ENCODE measurements around the gene ACOT13.
"Not testable (repeated sequence)": the region's sequence is repeated elsewhere in the genome, so short reads cannot be mapped to it uniquely, and the experiment has no call there.

The ACOT13 gene

GRCh38 chr6:24692848-24693592 is 26.1 kb downstream of the ACOT13 start:
- H3K27ac ChIP-seq (ENCODE audit: low read length, poor library complexity, severe bottlenecking) = no peak overlapping the region
- H3K4me1 ChIP-seq (ENCODE audit: control insufficient read depth, insufficient read depth, low read depth, low read length) = no peaks in the 10 kb centered on the region
- no peak overlapping the region for H4K91ac ChIP-seq (ENCODE audit: low read length)
- no peak overlapping the region for H3K18ac ChIP-seq (ENCODE audit: low read depth in 1 of 2, low read length in 2 of 2)
- H3K36me3 ChIP-seq (ENCODE audit: control insufficient read depth in 1 of 2, insufficient read depth in 2 of 2, low read depth in 1 of 2, low read length in 2 of 2) = peaks cover 0 to 7% of the 10 kb centered on the region in 2 experiments
- H2AK5ac ChIP-seq (ENCODE audit: low read length, severe bottlenecking) = no peak overlapping the region
- WGBS = 83% methylated on average over 1 of the region's 2 CpGs
- H3K27me3 ChIP-seq (ENCODE audit: control insufficient read depth in 1 of 2, insufficient read depth in 1 of 2, low read length in 2 of 2) = no peaks in the 10 kb centered on the region
- DNase-seq = no peak
- H2BK120ac ChIP-seq (ENCODE audit: low read depth, low read length) = no peak overlapping the region
- no peak overlapping the region for H2AFZ ChIP-seq (ENCODE audit: low read depth, low read length)
- H3K79me1 ChIP-seq (replicated peaks; ENCODE audit: low read length, poor library complexity, severe bottlenecking) = peaks cover 3% of the 10 kb centered on the region
- H3K4me3 ChIP-seq (ENCODE audit: insufficient read depth in 1 of 2, low read depth in 1 of 2, low read length in 2 of 2) = no peak overlapping the region
- no peak overlapping the region for H4K8ac ChIP-seq (ENCODE audit: low read length)
- peak overlapping the region in 1 of 2 experiments; percentile 33 for H2BK12ac ChIP-seq (ENCODE audit: low read length in 2 of 2)
- H3K9ac ChIP-seq (ENCODE audit: low read length) = no peak overlapping the region
- no peak overlapping the region for H3K4ac ChIP-seq (ENCODE audit: low read depth in 1 of 2, low read length in 2 of 2)
- H3K14ac ChIP-seq (ENCODE audit: low read length in 2 of 2) = no peak overlapping the region
- no peak overlapping the region for H2BK5ac ChIP-seq (ENCODE audit: low read depth, low read length, poor library complexity, severe bottlenecking)
- no peak overlapping the region for H3K4me2 ChIP-seq (ENCODE audit: low read length, poor library complexity, severe bottlenecking)
- H3K23ac ChIP-seq (ENCODE audit: low read length in 2 of 2) = no peak overlapping the region
- H2BK15ac ChIP-seq (ENCODE audit: low read depth, poor library complexity, severe bottlenecking) = no peak overlapping the region
- no peaks in the 10 kb centered on the region for H3K9me3 ChIP-seq (ENCODE audit: control insufficient read depth, low read length)

- no peak for DNase-seq
- Histone ChIP-seq H2AK5ac (ENCODE audit: low read length, severe bottlenecking) (no peak overlapping the region), H3K14ac (ENCODE audit: low read length in 2 of 2) (no peak overlapping the region), H3K79me1 (replicated peaks; ENCODE audit: low read length, poor library complexity, severe bottlenecking) (peaks cover 3% of the 10 kb centered on the region), H3K27me3 (ENCODE audit: control insufficient read depth in 1 of 2, insufficient read depth in 1 of 2, low read length in 2 of 2) (no peaks in the 10 kb centered on the region), H3K9me3 (ENCODE audit: control insufficient read depth, low read length) (no peaks in the 10 kb centered on the region), H3K4me1 (ENCODE audit: control insufficient read depth, insufficient read depth, low read depth, low read length) (no peaks in the 10 kb centered on the region), H2BK12ac (ENCODE audit: low read length in 2 of 2) (no peak overlapping the region), H2BK5ac (ENCODE audit: low read depth, low read length, poor library complexity, severe bottlenecking) (no peak overlapping the region), H2BK15ac (ENCODE audit: low read depth, poor library complexity, severe bottlenecking) (no peak overlapping the region), H4K8ac (ENCODE audit: low read length) (no peak overlapping the region), H2BK120ac (ENCODE audit: low read depth, low read length) (no peak overlapping the region), H3K36me3 (ENCODE audit: control insufficient read depth in 1 of 2, insufficient read depth in 2 of 2, low read depth in 1 of 2, low read length in 2 of 2) (peaks cover 0 to 13% of the 10 kb centered on the region in 2 experiments), H3K9ac (ENCODE audit: low read length) (no peak overlapping the region), H3K27ac (ENCODE audit: low read length, poor library complexity, severe bottlenecking) (no peak overlapping the region), H3K4me3 (ENCODE audit: insufficient read depth in 1 of 2, low read depth in 1 of 2, low read length in 2 of 2) (no peak overlapping the region), H3K23ac (ENCODE audit: low read length in 2 of 2) (no peak overlapping the region), H4K91ac (ENCODE audit: low read length) (no peak overlapping the region), H2AFZ (ENCODE audit: low read depth, low read length) (no peak overlapping the region), H3K18ac (ENCODE audit: low read depth in 1 of 2, low read length in 2 of 2) (no peak overlapping the region), H3K4ac (ENCODE audit: low read depth in 1 of 2, low read length in 2 of 2) (no peak overlapping the region), H3K4me2 (ENCODE audit: low read length, poor library complexity, severe bottlenecking) (no peak overlapping the region)
- 100% methylated on average over 1 of the region's 1 CpG for WGBS
These were observed 27.3 kb downstream of the ACOT13 start for GRCh38 chr6:24694198-24694597.

- not testable (repeated sequence) for H2BK5ac ChIP-seq (ENCODE audit: low read depth, low read length, poor library complexity, severe bottlenecking)
These were observed 28.8 kb downstream of the ACOT13 start for GRCh38 chr6:24695635-24696034.

GRCh38 chr6:24696097-24696496 is 29.2 kb downstream of the ACOT13 start:
- no peak overlapping the region for H3K4me2 ChIP-seq (ENCODE audit: low read length, poor library complexity, severe bottlenecking)
- no peak overlapping the region for H2BK15ac ChIP-seq (ENCODE audit: low read depth, poor library complexity, severe bottlenecking)
- peaks cover 3% of the 10 kb centered on the region for H3K79me1 ChIP-seq (replicated peaks; ENCODE audit: low read length, poor library complexity, severe bottlenecking)
- H2BK120ac ChIP-seq (ENCODE audit: low read depth, low read length) = no peak overlapping the region
- no peak overlapping the region for H2AK5ac ChIP-seq (ENCODE audit: low read length, severe bottlenecking)
- no peak overlapping the region for H3K27ac ChIP-seq (ENCODE audit: low read length, poor library complexity, severe bottlenecking)
- H3K14ac ChIP-seq (ENCODE audit: low read length in 2 of 2) = no peak overlapping the region
- H3K23ac ChIP-seq (ENCODE audit: low read length in 2 of 2) = no peak overlapping the region
- H2BK5ac ChIP-seq (ENCODE audit: low read depth, low read length, poor library complexity, severe bottlenecking) = no peak overlapping the region
- no peak overlapping the region for H3K9ac ChIP-seq (ENCODE audit: low read length)
- no peak overlapping the region for H3K18ac ChIP-seq (ENCODE audit: low read depth in 1 of 2, low read length in 2 of 2)
- no peaks in the 10 kb centered on the region for H3K9me3 ChIP-seq (ENCODE audit: control insufficient read depth, low read length)
- no peak overlapping the region for H3K4me3 ChIP-seq (ENCODE audit: insufficient read depth in 1 of 2, low read depth in 1 of 2, low read length in 2 of 2)
- H3K4ac ChIP-seq (ENCODE audit: low read depth in 1 of 2, low read length in 2 of 2) = no peak overlapping the region
- H3K36me3 ChIP-seq (ENCODE audit: control insufficient read depth in 1 of 2, insufficient read depth in 2 of 2, low read depth in 1 of 2, low read length in 2 of 2) = peaks cover 0 to 16% of the 10 kb centered on the region in 2 experiments
- 100% methylated on average over 2 of the region's 2 CpGs for WGBS
- H3K27me3 ChIP-seq (ENCODE audit: control insufficient read depth in 1 of 2, insufficient read depth in 1 of 2, low read length in 2 of 2) = no peaks in the 10 kb centered on the region
- no peaks in the 10 kb centered on the region for H3K4me1 ChIP-seq (ENCODE audit: control insufficient read depth, insufficient read depth, low read depth, low read length)
- no peak overlapping the region for H2AFZ ChIP-seq (ENCODE audit: low read depth, low read length)
- H2BK12ac ChIP-seq (ENCODE audit: low read length in 2 of 2) = no peak overlapping the region
- no peak for DNase-seq
- no peak overlapping the region for H4K91ac ChIP-seq (ENCODE audit: low read length)
- H4K8ac ChIP-seq (ENCODE audit: low read length) = no peak overlapping the region

More at GRCh38 chr6:24695635-24696034, 28.8 kb downstream of the ACOT13 start:
- not testable (repeated sequence) for H3K4ac ChIP-seq (ENCODE audit: low read depth in 1 of 2, low read length in 2 of 2); H3K27ac ChIP-seq (ENCODE audit: low read length, poor library complexity, severe bottlenecking); H3K23ac ChIP-seq (ENCODE audit: low read length in 2 of 2); H2BK15ac ChIP-seq (ENCODE audit: low read depth, poor library complexity, severe bottlenecking); H3K14ac ChIP-seq (ENCODE audit: low read length in 2 of 2); H2BK120ac ChIP-seq (ENCODE audit: low read depth, low read length); H3K4me2 ChIP-seq (ENCODE audit: low read length, poor library complexity, severe bottlenecking); H3K9me3 ChIP-seq (ENCODE audit: control insufficient read depth, low read length); H4K8ac ChIP-seq (ENCODE audit: low read length); H2AFZ ChIP-seq (ENCODE audit: low read depth, low read length); H2AK5ac ChIP-seq (ENCODE audit: low read length, severe bottlenecking); H3K9ac ChIP-seq (ENCODE audit: low read length); H2BK12ac ChIP-seq (ENCODE audit: low read length in 2 of 2); H3K4me1 ChIP-seq (ENCODE audit: control insufficient read depth, insufficient read depth, low read depth, low read length); H3K18ac ChIP-seq (ENCODE audit: low read depth in 1 of 2, low read length in 2 of 2); H4K91ac ChIP-seq (ENCODE audit: low read length); H3K27me3 ChIP-seq (ENCODE audit: control insufficient read depth in 1 of 2, insufficient read depth in 1 of 2, low read length in 2 of 2); H3K4me3 ChIP-seq (ENCODE audit: insufficient read depth in 1 of 2, low read depth in 1 of 2, low read length in 2 of 2); H3K79me1 ChIP-seq (replicated peaks; ENCODE audit: low read length, poor library complexity, severe bottlenecking)
- peaks cover 0 to 13% of the 10 kb centered on the region in 2 experiments for H3K36me3 ChIP-seq (ENCODE audit: control insufficient read depth in 1 of 2, insufficient read depth in 2 of 2, low read depth in 1 of 2, low read length in 2 of 2)
- peak; percentile 42 for DNase-seq
- 58% methylated on average over 6 of the region's 8 CpGs for WGBS

All from mesenchymal stem cell (in vitro differentiated cells and primary cell).